HG02571 (cell line): ENCODE results near the gene FBXO24.
"Not testable (repeated sequence)": the region's sequence is repeated elsewhere in the genome, so short reads cannot be mapped to it uniquely, and the experiment has no call there.

ENCODE experiments used
- ATAC-seq: cut with Tn5 transposase; IDR thresholded peaks from one replicate; pipeline ENCODE4 v1.9.1; 2021; ENCODE audit warnings: mild to moderate bottlenecking, moderate library complexity; ENCODE audit not compliant: unreplicated experiment

Gene FBXO24, protein sequence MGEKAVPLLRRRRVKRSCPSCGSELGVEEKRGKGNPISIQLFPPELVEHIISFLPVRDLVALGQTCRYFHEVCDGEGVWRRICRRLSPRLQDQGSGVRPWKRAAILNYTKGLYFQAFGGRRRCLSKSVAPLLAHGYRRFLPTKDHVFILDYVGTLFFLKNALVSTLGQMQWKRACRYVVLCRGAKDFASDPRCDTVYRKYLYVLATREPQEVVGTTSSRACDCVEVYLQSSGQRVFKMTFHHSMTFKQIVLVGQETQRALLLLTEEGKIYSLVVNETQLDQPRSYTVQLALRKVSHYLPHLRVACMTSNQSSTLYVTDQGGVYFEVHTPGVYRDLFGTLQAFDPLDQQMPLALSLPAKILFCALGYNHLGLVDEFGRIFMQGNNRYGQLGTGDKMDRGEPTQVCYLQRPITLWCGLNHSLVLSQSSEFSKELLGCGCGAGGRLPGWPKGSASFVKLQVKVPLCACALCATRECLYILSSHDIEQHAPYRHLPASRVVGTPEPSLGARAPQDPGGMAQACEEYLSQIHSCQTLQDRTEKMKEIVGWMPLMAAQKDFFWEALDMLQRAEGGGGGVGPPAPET

DNA sequence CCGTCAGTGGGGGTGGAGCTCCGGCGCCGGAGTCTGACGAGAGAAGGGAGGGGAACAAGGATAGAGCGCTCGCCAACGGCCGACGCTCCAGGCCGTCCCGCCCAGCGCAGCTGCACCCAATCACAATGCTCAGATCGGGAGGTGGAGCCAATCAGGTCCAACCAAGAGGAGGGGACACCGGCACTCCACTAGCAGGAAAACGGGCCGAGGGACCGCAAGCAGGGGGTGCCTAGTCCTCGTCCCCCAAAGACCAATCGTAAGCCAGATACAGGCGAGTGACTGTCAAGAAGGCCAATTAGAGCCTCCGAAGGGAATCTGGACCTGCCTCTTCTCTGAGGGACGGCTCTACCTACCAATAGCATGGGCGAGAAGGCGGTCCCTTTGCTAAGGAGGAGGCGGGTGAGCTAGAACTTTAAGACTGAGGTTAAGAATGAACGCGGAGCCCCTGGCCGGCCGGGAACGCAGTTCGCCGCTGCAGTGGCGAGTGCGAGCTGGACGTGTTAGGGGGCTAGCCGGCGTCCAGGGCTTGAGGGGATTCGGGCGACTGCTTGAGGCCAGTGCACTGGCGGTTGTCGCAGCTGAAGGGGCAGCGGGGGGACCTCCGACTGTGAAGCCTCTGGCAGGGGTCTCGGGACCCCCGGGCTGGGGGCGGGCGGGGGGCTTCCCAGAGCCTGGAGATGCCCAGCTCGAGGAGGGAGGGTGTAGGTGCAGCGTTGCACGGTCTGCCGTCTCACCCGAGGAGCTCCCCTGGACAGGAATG lies at the start of gene FBXO24:
Gene FBXO24, plus strand, starts transcription at position 63 of the 760 bp plus-strand sequence. Its CDS starts 298 bp downstream, at position 361.
- peak; percentile 85 for ATAC-seq

DNA sequence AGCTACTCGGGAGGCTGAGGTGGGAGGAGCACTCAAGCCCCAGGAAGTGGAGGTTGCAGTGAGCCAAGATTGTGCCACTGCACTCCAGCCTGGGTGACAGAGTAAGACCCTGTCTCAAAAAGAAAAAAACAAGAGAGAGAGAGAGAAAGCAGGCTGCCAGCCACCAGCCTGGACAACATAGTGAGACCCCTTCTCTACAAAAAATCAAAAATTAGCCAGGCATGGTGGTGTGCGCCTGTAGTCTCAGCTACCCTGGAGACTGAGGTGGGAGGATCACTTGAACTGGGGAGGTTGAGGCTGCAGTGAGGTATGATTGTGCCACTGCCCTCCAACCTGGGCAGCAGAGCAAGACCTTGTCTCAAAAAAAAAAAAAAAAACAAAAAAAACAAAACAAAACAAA lies 49.4 kb upstream of the FBXO24 start:
- not testable (repeated sequence) for ATAC-seq

DNA sequence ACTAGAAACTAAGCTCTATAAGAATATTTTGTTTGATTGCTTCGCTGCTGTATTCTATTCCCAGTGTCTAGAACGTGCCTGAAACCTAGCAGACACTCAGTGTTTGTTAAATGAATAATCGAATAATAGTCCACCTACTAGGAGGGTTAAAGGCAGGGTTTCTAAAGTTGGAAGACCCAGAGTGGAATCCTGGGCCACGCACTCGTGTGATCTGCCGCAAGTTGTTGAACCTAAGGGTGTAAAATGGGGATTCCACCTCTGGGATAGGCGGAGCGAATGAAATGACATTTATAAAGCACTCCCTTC lies 47.8 kb upstream of the FBXO24 start:
- ATAC-seq: no peak

DNA sequence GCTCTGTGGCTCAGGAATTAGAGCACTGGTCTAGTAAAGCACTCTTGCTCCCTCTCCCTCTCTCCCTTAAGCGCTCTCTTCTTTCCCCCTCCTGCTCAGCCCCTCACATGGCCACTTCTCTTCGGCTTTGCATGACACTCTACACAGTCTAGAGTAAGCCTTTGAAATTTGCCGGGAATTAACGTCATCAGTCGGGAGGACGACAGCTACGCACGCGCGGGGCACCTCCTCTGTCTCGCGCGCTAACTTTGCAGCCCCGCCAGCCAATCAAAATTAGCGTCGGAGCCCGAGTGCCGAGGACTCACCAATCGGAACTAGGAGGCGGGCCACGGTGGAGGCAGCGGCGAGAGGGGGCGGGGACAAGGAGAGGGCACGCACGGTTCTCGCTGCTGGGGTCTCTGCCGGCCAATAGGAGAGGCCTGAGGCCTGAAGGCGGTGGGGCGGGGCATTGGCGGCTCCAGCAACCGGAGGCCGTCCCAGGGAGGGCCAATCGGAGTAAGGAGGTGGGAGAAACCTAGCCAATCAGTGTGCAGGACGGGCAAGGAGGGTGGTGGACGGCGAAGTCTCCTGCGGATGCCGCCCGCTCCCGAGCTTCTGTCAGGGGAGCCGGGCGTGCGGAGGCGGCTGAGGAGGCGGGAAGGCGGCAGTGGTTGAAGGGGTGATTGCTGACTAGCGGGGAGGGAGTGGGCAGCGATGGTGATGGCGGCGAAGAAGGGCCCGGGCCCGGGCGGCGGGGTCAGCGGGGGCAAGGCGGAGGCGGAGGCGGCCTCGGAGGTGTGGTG lies 47.3 kb upstream of the FBXO24 start, which contains the start of gene AGFG2:
Gene AGFG2, plus strand, starts transcription at position 550 of the 782 bp plus-strand sequence. Its CDS starts 144 bp downstream, at position 694.
- ATAC-seq: peak; percentile 93

DNA sequence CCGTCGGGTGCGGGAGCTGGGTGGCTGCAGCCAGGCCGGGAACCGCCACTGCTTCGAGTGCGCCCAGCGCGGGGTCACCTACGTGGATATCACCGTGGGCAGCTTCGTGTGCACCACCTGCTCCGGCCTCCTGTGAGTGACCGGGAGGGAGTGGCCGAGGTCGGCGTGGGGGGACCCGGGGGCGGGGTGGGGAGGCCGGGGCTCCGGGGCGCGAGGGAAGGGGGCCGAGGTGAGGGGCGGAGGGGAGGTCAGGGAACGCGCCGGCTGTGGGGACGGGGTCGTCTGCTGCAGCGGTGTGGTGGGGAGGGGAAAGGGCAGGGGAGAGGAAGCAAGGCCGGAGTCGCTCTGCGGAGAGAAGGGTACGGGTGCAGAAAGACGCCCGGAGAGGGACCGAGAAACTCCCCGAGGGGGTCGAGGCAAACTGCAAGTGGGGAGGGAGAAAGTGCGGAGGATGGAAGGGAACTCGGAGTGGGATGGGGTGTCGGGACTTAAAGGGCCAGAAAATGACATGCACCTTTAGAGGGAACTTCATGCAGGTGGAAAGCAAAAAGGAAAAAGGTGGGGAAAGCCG lies 46.6 kb upstream of the FBXO24 start:
- ATAC-seq: no peak

DNA sequence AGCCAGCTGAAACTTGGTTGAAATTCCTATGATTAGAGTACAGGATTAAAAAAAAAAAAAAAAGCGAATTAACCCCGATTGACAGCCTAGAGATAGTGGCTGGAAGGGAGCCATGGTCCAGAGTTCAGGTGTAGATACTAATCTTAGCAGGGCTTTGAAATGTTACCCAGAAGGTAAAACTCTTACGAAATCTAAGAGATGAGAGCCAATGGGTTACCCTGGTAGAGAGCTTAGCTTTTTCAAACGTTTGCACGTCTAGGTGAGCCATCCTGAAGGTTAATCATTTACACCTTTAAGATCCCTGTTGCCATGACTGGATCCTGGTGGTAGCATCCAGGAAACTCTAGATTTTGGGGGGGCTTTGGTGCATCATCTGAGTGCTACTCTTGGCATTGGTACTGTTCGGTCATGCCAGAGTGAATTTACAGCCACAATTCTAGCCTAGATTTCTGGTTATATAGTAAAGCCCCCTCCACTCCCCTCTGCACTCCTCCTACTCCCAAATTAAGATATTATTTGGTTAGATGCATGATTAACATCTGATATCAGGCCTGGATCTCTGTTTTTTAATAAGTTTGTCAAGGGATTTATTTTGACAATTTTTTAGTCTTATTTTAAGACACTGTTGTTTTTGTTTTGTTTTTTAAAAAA lies 45.9 kb upstream of the FBXO24 start:
- ATAC-seq: no peak

DNA sequence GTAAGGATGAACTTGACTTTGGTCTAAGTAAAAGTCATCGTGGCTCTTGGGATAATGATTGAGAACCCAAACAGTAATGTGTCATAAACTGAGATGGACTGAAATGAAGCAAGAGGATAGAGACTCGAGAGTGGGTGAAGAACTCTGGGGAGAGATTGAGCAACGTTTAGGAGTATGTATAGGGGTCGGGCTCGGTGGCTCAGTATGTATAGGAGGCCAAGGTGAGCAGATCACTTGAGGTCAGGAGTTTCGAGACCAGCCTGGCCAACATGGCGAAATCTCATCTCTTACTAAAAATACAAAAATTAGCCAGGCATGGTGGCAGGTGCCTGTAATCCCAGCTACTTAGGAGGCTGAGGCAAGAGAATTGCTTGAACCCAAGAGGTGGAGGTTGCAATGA lies 44.8 kb upstream of the FBXO24 start:
- ATAC-seq: not testable (repeated sequence)

DNA sequence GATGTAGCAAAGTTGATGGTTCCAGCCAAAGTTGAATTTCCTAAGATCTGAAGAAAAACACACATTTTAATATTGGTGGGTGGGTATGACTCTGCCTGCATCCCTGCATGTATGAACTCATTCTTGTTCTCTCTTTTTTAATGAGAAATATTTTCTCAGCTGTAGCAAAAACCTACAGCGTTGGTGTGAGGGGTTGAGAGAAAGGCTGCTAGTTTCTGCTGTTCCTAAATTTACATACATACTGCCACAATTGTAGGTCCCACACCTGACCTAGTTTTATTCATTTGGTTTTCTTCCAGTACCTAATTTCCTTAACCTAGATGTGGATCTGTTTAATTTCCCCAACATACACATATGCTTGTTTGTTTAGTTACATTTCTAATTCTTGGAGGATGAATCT lies 42.5 kb upstream of the FBXO24 start:
- no peak for ATAC-seq

DNA sequence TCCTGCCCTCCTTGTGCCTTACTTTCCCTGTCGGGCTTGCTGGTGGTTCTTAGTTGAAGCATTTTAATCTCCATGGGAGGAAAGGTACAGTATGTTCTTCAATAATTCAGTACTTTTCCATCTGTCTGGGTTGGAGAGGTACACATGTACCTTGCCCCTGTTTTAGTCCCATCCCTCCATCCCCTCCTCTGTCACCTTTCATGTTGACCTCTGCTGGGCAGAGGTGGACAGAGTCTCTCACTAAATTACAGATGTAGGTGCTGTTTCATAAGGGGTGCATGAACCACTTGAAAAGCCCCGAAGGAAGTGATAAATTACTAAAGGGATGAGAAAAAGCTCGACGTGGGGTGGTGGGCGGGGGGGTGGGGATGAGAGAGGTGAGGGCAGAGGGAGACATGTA lies 41.7 kb upstream of the FBXO24 start:
- ATAC-seq: no peak

DNA sequence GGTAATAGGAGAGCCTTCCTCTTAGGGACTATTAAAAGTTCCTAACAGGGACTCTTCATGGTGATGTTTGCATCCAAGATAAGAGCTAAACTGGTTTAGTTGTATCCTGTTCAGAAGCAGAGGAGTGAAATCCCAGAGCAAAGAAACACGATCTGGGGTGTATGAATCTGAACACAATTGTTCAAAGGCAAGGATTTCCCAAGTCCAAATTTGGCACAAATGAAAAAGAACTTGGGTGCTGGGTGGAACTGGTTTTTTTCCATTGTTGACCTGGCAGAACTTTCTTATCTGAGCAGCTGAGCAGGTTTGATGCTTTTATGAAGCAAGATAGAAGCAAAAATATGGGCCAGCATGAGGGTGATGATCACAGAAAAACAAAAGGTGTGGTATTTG lies 41.2 kb upstream of the FBXO24 start:
- ATAC-seq: no peak

DNA sequence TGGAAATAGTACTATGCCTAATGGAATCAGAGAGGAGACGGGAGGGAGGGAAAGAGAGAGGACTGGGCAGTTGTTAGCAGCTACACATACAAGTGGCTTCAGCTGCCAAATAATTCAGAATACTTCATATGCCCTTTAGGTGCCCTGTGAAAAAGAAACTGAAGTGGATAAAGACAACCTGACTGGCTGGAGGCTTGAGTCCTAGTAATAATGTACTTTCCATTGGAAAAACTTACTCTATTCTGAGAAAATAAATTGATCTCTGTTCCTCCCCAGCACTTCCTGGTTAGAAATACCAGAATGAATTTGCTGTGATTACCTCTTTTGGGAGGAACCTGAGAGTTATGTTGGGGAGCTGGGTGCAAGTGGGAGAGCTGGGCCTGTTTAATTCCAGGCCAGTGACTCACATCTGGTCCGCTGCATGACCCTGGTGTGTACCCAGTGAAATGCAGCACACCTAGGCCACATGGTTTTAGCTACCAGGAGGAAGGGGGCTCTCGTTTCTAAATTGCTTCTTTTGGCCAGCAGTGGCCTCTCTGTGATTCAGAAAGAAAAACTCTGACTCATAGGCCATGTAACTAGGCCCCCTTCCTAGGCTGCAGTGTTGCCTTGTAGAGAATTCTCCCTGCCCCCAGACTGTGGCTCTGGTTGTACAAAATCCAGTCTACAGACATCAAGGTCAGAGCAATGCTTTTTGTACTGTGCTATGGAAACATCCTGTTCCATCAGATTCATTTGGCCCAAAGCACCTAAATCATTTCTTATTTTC lies 40.6 kb upstream of the FBXO24 start:
- no peak for ATAC-seq

DNA sequence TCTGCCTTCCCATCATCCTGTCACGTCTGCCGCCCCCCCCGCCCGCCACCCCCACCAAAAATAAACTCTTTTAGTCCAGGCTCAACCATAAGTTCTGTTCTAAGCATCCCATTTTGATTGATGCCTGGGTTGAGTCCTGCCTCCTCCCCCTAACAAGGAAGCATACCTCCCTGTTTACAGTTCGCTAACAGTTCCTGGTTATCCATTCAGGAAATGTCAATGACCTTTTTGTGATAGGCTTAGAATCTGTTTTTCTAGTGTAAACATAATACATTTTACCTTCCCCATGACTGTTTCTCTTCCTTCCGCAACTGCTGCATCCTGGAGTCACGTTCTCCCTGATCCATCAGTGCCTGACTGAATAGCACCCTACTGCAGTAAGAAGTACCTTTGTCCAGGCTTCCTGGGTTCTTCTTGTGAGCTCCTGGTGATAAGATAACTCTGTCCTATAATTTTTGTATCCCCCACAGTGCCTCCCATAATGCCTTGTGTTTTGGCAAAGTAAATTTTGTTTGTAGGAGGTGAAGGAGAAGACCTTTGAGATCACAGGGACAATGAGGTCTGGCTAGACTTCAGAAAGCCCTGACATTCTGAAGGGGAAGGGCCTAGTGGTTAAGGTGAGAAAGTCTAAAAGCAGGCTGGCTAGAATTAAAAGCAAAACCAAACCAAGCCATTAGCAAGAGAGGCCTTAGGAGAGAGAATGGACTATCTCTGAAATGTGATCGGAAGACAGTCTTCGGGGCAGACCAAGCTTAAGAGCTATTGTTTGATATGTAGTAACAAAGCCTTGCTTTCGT lies 39.8 kb upstream of the FBXO24 start:
- peak; percentile 42 for ATAC-seq

DNA sequence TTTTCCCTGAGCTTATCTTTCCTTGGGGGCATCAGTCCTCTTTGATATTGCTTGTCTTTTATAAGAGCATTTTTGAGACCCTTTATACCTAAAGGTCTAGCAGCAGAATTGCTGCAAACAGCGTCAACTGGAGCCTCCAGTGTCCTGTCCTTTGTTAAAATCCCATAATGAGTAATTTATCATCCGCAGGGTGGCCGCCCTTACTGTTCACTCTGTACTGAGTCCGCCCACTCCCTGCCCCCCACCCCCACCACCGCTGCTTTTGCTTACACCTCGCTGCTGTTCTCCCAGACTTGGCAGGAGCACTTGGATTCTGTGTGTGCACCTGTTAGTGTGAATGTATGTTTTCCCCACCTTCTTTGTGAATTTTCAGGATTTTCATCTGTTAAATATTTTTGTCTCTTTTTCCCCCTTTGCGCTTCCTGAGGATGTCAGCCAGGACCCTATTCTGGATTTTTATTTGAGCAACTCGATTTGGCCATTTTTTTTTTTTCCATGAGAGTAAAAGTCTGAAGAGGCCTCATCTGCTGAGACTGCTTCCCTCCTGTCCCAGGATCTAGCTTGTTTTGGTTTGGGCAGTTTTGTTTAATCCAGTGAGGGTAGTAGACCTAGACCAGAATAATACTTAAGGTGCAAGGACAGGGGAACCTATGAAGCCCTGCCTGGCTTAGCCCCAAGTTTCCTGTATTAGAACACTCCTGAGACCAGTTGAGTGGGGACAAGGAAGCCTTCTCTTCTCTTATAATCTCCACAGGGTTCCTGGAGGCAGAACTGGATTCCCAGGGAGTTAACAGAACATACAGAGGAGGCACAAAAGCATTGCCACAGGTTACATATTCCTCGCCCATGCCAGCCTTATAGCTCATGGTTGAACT lies 39.0 kb upstream of the FBXO24 start:
- ATAC-seq: no peak

DNA sequence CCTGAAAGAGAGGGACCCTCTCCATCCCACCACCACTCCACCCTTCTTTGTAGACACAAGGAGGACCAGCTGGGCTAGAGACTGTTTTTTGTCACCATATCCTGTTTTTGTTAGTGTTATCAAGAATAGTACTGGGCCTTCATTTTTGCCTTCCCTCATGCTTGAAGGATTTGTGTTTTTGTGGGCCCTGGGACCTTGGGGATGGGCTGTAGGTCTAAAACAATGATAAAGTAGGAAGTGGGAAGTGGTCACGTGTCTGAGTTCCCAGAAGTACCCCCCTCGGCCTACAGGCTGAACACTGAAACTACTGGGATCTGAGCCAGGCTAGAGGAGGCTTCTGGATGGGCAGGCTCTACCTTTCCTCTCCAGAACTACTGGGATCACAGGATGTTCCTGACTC lies 38.3 kb upstream of the FBXO24 start:
- no peak for ATAC-seq

DNA sequence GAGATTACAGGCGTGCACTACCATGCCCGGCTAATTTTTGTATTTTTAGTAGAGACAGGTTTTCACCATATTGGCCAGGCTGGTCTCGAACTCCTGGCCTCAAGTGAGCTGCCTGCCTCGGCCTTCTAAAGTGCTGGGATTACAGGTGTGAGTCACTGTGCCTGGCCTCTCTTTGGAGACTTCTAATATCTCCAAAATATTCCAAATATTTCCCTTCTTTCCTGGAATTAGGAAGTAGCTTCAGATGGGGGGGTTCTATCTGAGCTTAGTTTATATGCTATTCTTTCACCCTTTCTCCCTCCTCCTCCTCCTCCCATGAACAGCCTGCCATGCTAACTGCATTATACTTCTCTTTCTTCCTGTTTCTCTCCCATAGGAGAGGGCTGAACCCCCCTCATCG lies 37.7 kb upstream of the FBXO24 start:
- not testable (repeated sequence) for ATAC-seq

DNA sequence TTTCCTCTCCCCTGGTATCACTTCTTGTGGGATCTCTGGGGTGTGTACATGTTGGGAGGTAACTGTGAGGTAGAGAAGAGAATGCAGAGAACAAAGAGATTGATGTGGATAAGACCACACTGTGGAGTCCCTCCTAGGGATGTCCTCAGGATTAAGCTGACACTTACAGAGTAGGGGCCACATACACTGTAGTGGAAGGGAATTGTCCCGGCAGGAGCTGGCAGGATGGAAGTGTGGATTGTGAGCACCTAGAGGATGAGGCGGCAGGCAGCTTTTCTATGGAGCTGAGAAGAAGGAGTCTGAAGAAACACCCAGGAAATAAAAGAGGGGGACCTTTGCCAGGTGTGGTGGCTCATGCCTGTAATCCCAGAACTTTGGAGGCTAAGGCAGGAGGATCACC lies 33.6 kb upstream of the FBXO24 start:
- no peak for ATAC-seq

DNA sequence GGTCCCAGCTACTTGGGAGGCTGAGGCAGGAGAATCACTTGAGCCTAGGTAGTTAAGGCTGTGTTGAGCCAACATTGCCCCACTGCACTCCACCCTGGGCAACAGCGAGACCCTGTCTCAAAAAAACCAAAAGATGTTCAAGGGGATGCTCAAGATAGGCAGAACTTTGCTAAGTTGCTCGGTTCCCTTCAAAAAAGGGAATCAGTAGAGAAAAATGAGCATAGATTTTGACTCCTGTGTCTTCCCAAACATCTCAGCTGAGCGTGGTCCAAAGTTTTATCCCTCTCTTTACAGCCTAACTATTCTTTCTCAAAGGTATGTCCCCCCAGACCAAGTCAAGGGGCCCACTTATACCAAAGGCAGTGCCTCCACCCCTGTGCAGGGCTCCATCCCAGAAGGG lies 33.1 kb upstream of the FBXO24 start:
- ATAC-seq: no peak

DNA sequence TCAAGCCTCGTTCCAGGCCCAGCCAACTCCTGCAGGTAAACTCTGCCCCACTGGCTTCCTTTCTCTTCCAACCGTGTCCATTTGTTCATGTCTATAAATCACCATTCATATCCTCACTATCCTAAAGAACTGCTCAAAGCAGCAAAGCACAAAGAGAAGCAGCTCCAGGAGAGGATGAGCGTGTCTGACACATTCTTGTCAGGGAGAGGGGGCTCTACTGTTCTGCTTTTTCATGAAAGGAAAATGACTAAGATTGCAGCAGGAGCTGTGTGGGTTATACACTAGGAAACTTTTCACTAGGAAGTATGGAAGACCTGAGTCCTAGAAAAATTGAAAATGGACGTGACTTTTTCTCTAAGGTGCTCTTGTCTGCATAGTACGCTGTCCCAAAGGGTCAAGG lies 30.4 kb upstream of the FBXO24 start:
- ATAC-seq: no peak
